Ascending aorta (tissue), 2 donors: ENCODE data around the gene PTK6. TPM values are rescaled to one million over a fixed set of nuclear protein-coding genes. Genes with fewer than 3 reads are reported as not detected.
"Not testable (repeated sequence)": the region's sequence is repeated elsewhere in the genome, so short reads cannot be mapped to it uniquely, and the experiment has no call there.

Experiments used
- DNase-seq, 2 donors: peaks; one replicate each; pipeline ENCODE4 v3.0.0-alpha.2; 2019; ENCODE audit warnings: low spot score in 2 of 2
- H3K27ac ChIP-seq, 2 donors: fragments of 200-600 bp; sonication (generic); one replicate each; pipeline ENCODE4 v1.5.1; 2016 to 2017; ENCODE audit warnings: mild to moderate bottlenecking in 1 of 2
- H3K27me3 ChIP-seq: fragments of 200-600 bp; sonication (generic); one replicate; pipeline ENCODE4 v1.5.1; 2017
- H3K36me3 ChIP-seq, 2 donors: fragments of 200-600 bp; sonication (generic); one replicate each; pipeline ENCODE4 v1.5.1; 2016
- H3K4me1 ChIP-seq, 2 donors: fragments of 200-600 bp; sonication (generic); one replicate each; pipeline ENCODE4 v1.5.1; 2016 to 2017; ENCODE audit warnings: mild to moderate bottlenecking in 1 of 2
- H3K4me3 ChIP-seq, 2 donors: fragments of 200-600 bp; sonication (generic); one replicate each; pipeline ENCODE4 v1.5.1; 2016 to 2017; ENCODE audit warnings: mild to moderate bottlenecking in 1 of 2
- H3K9me3 ChIP-seq, 2 donors: fragments of 200-600 bp; sonication (generic); one replicate each; pipeline ENCODE4 v1.5.1; 2016
- CTCF ChIP-seq, 3 experiments: fragments of 200-600 bp in 2 of 3; fragments of 450-650 bp in 1 of 3; sonication (generic) in 2 of 3; IDR thresholded peaks; one replicate each; pipeline ENCODE4 v1.5.1; 2016 to 2019; ENCODE audit warnings: antibody characterized with exemption in 3 of 3, mild to moderate bottlenecking in 1 of 3, moderate library complexity in 1 of 3
- intact Hi-C: fragments of 100-400 bp; cut with DNase I; formaldehyde crosslinking; loops from one replicate; pipeline ENCODE4 v1.15.1; 2023
- total RNA-seq: library from RNA; depleted of rRNA; stranded (reverse); fragments of >200 nt; gene quantifications from one replicate; pipeline ENCODE4 v1.1.0, GENCODE V29; 2016

The PTK6 gene
- total RNA-seq, 1 donor from 2014 or later, result not detected

DNA sequence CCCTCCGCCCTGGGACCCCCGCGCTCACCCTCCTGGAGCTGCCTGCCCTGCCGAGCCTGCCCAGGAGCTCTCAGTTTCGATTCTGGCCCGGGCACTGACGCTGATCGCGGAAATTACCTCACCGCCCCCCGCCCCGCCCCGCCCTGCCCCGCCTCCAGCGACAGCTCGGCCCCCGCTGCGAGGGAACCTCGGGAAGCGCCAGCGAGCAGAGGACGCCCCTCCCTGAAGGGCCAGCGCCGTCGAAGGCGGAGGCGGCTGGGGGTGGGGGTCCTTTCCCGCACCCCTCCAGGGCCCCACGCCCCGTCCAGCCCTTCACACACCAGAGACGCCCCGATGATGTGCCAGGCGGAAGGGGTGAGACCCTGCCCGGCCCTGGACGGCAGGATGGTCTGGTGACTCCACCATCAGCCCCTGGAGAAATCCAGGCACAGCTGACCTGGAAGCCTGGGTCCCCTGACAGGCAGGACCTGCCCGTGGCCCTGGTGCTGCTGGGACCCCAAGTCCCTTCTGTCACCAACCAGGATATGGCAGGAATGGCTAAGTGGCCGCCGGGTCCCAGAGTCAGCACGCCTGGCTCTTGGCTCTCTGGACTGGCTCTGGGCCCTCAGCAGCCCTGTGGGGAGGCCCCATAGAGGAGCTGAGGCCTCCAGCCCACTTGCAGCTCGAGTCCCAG is 37.1 kb upstream of the PTK6 start, which contains the start of gene HELZ2:
Gene HELZ2, minus strand, starts transcription at position 84 of the 673 bp plus-strand sequence. CDS start 1,854 bp downstream, outside the sequence.
- peak within 1 kb of the TSS; percentile 70 to 92 for H3K4me3 ChIP-seq
- peaks cover 8 to 9% of the 10 kb centered on the region in 2 donors for H3K4me1 ChIP-seq
- H3K36me3 ChIP-seq, result peaks cover 0 to 6% of the 10 kb centered on the region in 2 donors
- peak in 1 of 2 donors; percentile 86 for DNase-seq
- no peaks in the 10 kb centered on the region for H3K9me3 ChIP-seq
- intact Hi-C loops, result loop anchor here (5.0 kb wide), 2 partner anchors 52 to 53 kb away; partner anchors contain the start of genes GMEB2 and PPDPF
- H3K27me3 ChIP-seq, result no peaks in the 10 kb centered on the region
- peak within 1 kb of the TSS; percentile 62 to 68 for H3K27ac ChIP-seq
- TF ChIP-seq CTCF (IDR thresholded peaks at IDR 0.05), result no peak

GRCh38 chr20:63573647-63574131 is 36.5 kb upstream of the PTK6 start:
- Histone ChIP-seq H3K27ac (peak overlapping the region; percentile 62 to 68), H3K4me3 (peak overlapping the region; percentile 70 to 92), H3K9me3 (no peaks in the 10 kb centered on the region), H3K4me1 (peaks cover 8 to 9% of the 10 kb centered on the region in 2 donors), H3K27me3 (no peaks in the 10 kb centered on the region), H3K36me3 (peaks cover 0 to 6% of the 10 kb centered on the region in 2 donors)
- no peak for TF ChIP-seq CTCF (IDR thresholded peaks at IDR 0.05)
- DNase-seq, result no peak
- intact Hi-C loops, result loop anchor here (5.0 kb wide), 2 partner anchors 51 to 54 kb away; partner anchors contain the start of genes GMEB2 and PPDPF

DNA sequence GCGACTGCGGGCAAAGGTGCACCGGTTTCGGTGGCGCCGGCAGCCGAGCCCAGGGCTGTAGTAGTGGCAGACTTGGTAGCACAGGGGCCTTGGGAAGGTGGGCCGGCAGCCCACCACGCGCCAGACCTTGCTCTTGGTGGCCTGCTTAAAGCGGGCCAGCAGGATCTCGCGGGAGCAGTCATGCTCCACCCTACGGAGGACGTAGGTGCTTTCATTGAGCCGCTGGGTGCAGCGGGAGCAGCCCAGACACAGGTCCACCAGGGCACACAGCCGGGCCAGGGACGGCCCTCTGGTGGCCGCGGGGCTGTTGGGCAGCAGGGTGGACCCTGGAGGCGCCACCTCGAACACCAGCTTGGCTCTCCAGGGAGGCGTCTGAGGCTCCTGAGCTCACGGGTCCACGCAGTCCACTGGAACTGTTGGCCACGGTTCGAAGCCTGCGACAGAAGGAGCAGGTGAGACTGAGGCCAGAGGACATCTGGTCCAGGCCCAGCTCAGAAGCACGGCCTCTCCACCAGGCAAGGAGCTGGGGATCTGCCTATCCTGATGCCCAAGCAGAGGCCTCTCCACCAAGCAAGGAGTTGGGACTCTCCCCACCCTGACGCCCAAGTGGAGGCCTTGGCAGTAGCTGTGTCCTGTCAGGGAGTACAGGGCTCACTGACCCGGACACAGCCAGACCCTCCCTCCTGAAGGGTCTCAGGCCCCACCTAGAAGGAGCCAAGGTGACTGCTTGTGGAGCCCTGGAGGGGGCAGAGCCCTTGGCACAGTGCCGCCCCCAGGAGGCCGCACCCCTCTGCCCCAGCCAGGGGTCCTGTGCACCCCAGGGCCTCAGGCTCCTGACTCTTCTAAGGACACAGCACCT is 35.8 kb upstream of the PTK6 start:
- peaks cover 0 to 6% of the 10 kb centered on the region in 2 donors for H3K36me3 ChIP-seq
- H3K27me3 ChIP-seq, result no peaks in the 10 kb centered on the region
- intact Hi-C loops, result loop anchor here (5.0 kb wide), 2 partner anchors 51 to 54 kb away; partner anchors contain the start of genes GMEB2 and PPDPF
- peak overlapping the region; percentile 70 to 92 for H3K4me3 ChIP-seq
- no peaks in the 10 kb centered on the region for H3K9me3 ChIP-seq
- H3K27ac ChIP-seq, result peak overlapping the region; percentile 62 to 68
- no peak for TF ChIP-seq CTCF (IDR thresholded peaks at IDR 0.05)
- H3K4me1 ChIP-seq, result peaks cover 8 to 9% of the 10 kb centered on the region in 2 donors
- no peak for DNase-seq

DNA sequence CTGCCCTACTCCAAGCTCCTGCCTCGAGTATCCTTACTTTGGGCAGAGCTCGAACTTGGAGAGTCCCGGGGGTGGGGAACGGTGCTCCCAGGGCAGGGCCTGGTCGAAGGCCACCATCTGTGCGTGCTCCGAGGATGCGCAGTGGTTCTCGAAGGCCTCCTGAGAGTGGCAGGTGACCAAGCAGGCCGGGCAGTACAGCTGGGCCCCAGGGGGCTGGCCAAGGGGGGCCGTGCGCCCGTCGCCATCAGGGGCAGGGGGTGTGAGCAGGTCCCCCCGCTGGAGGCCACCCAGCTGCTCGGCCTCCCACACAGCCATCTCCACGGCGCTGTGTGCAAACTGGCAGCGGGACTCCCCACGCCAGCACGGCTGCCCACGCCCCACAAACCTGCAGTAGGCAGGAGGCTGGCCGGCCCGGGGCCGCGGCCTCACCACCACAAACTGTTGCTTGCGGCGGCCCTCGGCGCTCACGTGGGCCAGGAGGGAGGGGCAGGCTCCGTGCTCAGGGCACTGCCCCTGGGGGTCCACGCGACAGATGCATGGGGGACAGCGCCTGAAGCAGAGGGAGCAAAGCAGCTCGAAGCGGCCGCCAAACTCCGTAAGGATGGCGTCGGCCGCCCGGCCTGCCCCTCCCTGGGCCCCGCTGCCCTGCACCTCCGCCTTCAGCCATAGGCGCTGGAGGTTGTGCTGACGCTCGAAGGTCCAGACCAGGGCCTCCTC is 35.1 kb upstream of the PTK6 start:
- Histone ChIP-seq H3K27me3 (no peaks in the 10 kb centered on the region), H3K36me3 (peaks cover 0 to 6% of the 10 kb centered on the region in 2 donors), H3K27ac (no peak overlapping the region), H3K4me1 (peaks cover 8 to 9% of the 10 kb centered on the region in 2 donors), H3K9me3 (no peaks in the 10 kb centered on the region), H3K4me3 (no peak overlapping the region)
- no peak for TF ChIP-seq CTCF (IDR thresholded peaks at IDR 0.05)
- DNase-seq, result no peak
- intact Hi-C loops, result loop anchor here (5.0 kb wide), 2 partner anchors 50 to 55 kb away; partner anchors contain the start of genes GMEB2 and PPDPF

GRCh38 chr20:63571087-63571478 is 33.9 kb upstream of the PTK6 start:
- not testable (repeated sequence) for H3K27ac ChIP-seq, H3K4me1 ChIP-seq, H3K9me3 ChIP-seq, H3K4me3 ChIP-seq, DNase-seq, H3K27me3 ChIP-seq
- intact Hi-C loops, result loop anchor here (5.0 kb wide), 2 partner anchors 49 to 56 kb away; partner anchors contain the start of genes GMEB2 and PPDPF
- peaks cover 0 to 12% of the 10 kb centered on the region in 2 donors for H3K36me3 ChIP-seq
